Measurements from ENCODE around the gene NOL12.

GRCh38 chr22:37662039-37662438 is 24.1 kb upstream of the NOL12 start:
- TF ChIP-seq CTCF (IDR thresholded peaks at IDR 0.05; ENCODE audit: borderline replicate concordance, extremely low read depth, low read length, poor library complexity, severe bottlenecking) (no peak), EZH2 (IDR thresholded peaks at IDR 0.05; ENCODE audit: borderline replicate concordance, low read depth, low read length, severe bottlenecking) (no peak)

All from DND-41 (cell line).